H1 (cell line): ENCODE data around the gene COMT. TPM values are rescaled to one million over a fixed set of nuclear protein-coding genes. Genes with fewer than 3 reads are reported as not detected.

Experiments used
- CTCF ChIA-PET: fragments of 300-600 bp; sonication (Branson Sonifier 250); formaldehyde crosslinking; loops from one replicate; lab custom pipeline; 2021; ENCODE audit not compliant: partially characterized antibody; lab: Charles Lee
- POLR2A ChIA-PET: fragments of 300-600 bp; sonication (Branson Sonifier 250); formaldehyde crosslinking; loops from one replicate; lab custom pipeline; 2021; ENCODE audit warnings: inconsistent platforms; ENCODE audit not compliant: partially characterized antibody; lab: Charles Lee
- DNase-seq, 2 experiments: peaks; one replicate each; pipeline versions ENCODE4 v3.0.0 to v3.0.0-alpha.2; 2010 to 2022; ENCODE audit warnings: low spot score in 2 of 2, low read depth in 1 of 2, mixed read lengths in 1 of 2
- FAIRE-seq: peaks from 2 replicates; lab custom pipeline; 2011; peaks lifted over from hg19 to GRCh38; lab: Jason Lieb, UNC
- H2AFZ ChIP-seq: 2 replicates; pipeline ENCODE4 v1.8.1; 2012; ENCODE audit warnings: low read length, inconsistent platforms
- H2AK5ac ChIP-seq: 2 replicates; pipeline ENCODE4 v1.6.1; 2013; ENCODE audit warnings: low read depth, low read length
- H2BK120ac ChIP-seq: replicated peaks from 2 replicates; pipeline ENCODE3; 2013; ENCODE audit warnings: low read depth, low read length, inconsistent platforms
- H2BK12ac ChIP-seq: 2 replicates; pipeline ENCODE4 v1.6.1; 2013; ENCODE audit warnings: low read depth, low read length
- H2BK15ac ChIP-seq: 2 replicates; pipeline ENCODE4 v1.6.1; 2013; ENCODE audit warnings: low read length
- H2BK20ac ChIP-seq: 2 replicates; pipeline ENCODE4 v1.6.1; 2013; ENCODE audit warnings: low read length
- H2BK5ac ChIP-seq: 2 replicates; pipeline ENCODE4 v1.6.1; 2013; ENCODE audit warnings: low read depth, low read length
- H3K14ac ChIP-seq: 2 replicates; pipeline ENCODE4 v1.6.1; 2013; ENCODE audit warnings: inconsistent platforms; ENCODE audit not compliant: insufficient read length
- H3K18ac ChIP-seq: 2 replicates; pipeline ENCODE4 v1.6.1; 2013; ENCODE audit warnings: low read length; ENCODE audit errors: extremely low read depth
- H3K23ac ChIP-seq: 2 replicates; pipeline ENCODE4 v1.6.1; 2013; ENCODE audit warnings: inconsistent platforms; ENCODE audit not compliant: insufficient read length
- H3K23me2 ChIP-seq: 2 replicates; pipeline ENCODE4 v1.6.1; 2013; ENCODE audit warnings: low read depth, low read length
- H3K27ac ChIP-seq: 2 replicates; pipeline ENCODE4 v1.6.1; 2011; ENCODE audit warnings: low read depth, low read length, inconsistent platforms
- H3K27me3 ChIP-seq, 4 experiments: replicated peaks in 1 of 4; 1 replicate in 1 of 4; 2 replicates in 3 of 4; pipeline versions ENCODE4 v1.6.1 to v1.8.1; 2011 to 2013; ENCODE audit warnings: low read length in 3 of 4, mild to moderate bottlenecking in 3 of 4, inconsistent platforms in 2 of 4, mixed read lengths in 2 of 4, moderate library complexity in 1 of 4; ENCODE audit not compliant: control insufficient read depth in 3 of 4, insufficient read depth in 3 of 4; ENCODE audit errors: extremely low read depth in 1 of 4
- H3K36me3 ChIP-seq, 4 experiments: 2 replicates each; pipeline versions ENCODE4 v1.6.1 to v1.8.1; 2011 to 2013; ENCODE audit warnings: mild to moderate bottlenecking in 4 of 4, low read length in 3 of 4, moderate library complexity in 2 of 4, control low read depth in 1 of 4, inconsistent platforms in 1 of 4; ENCODE audit not compliant: insufficient read depth in 4 of 4, control insufficient read depth in 2 of 4
- H3K4ac ChIP-seq: replicated peaks from 2 replicates; pipeline ENCODE3; 2013; ENCODE audit warnings: low read length, low read depth, mixed read lengths, inconsistent platforms; ENCODE audit not compliant: insufficient read length
- H3K4me1 ChIP-seq, 4 experiments: replicated peaks in 1 of 4; 1 replicate in 1 of 4; 2 replicates in 3 of 4; pipeline versions ENCODE4 v1.6.1 to v1.8.1; 2011 to 2013; ENCODE audit warnings: low read length in 3 of 4, inconsistent platforms in 2 of 4, mixed read lengths in 1 of 4; ENCODE audit not compliant: insufficient read depth in 4 of 4, control insufficient read depth in 3 of 4
- H3K4me2 ChIP-seq, 2 experiments: 2 replicates each; pipeline versions ENCODE4 v1.6.1 to v1.8.1; 2011 to 2013; ENCODE audit warnings: low read depth in 2 of 2, low read length in 2 of 2, control low read depth in 1 of 2, inconsistent platforms in 1 of 2, mild to moderate bottlenecking in 1 of 2; ENCODE audit not compliant: insufficient read depth in 1 of 2
- H3K4me3 ChIP-seq, 4 experiments: fragments of 200-600, 300-600 bp in 1 of 4; sonication (generic), shearing (Covaris generic), sonication (Bioruptor Twin) in 1 of 4; 2 replicates each; pipeline versions ENCODE4 v1.5.1 to v1.8.1; 2011 to 2016; ENCODE audit warnings: low read length in 4 of 4, low read depth in 3 of 4, control low read depth in 2 of 4, inconsistent platforms in 2 of 4, mild to moderate bottlenecking in 2 of 4, mixed read lengths in 1 of 4, moderate library complexity in 1 of 4; ENCODE audit not compliant: insufficient read depth in 2 of 4; ENCODE audit errors: extremely low read depth in 1 of 4
- H3K56ac ChIP-seq: replicated peaks from 2 replicates; pipeline ENCODE3; 2013; ENCODE audit warnings: low read depth, mild to moderate bottlenecking, mixed read lengths, low read length, inconsistent platforms; ENCODE audit not compliant: insufficient read length
- H3K79me1 ChIP-seq: 2 replicates; pipeline ENCODE4 v1.6.1; 2013; ENCODE audit warnings: low read depth, low read length, control low read depth
- H3K79me2 ChIP-seq, 2 experiments: 2 replicates each; pipeline versions ENCODE4 v1.6.1 to v1.8.1; 2012 to 2013; ENCODE audit warnings: low read length in 2 of 2, mild to moderate bottlenecking in 2 of 2, inconsistent platforms in 1 of 2; ENCODE audit not compliant: insufficient read depth in 2 of 2, control insufficient read depth in 1 of 2
- H3K9ac ChIP-seq, 4 experiments: replicated peaks in 1 of 4; 1 replicate in 1 of 4; 2 replicates in 3 of 4; pipeline versions ENCODE4 v1.6.1 to v1.8.1; 2011 to 2013; ENCODE audit warnings: low read depth in 3 of 4, low read length in 3 of 4, control low read depth in 2 of 4, mild to moderate bottlenecking in 2 of 4, moderate library complexity in 2 of 4, inconsistent platforms in 1 of 4; ENCODE audit errors: extremely low read depth in 1 of 4
- H3K9me3 ChIP-seq, 2 experiments: 2 replicates each; pipeline versions ENCODE4 v1.6.1 to v1.8.1; 2012 to 2013; ENCODE audit warnings: mild to moderate bottlenecking in 2 of 2, moderate library complexity in 2 of 2, control low read depth in 1 of 2, inconsistent platforms in 1 of 2, low read depth in 1 of 2, low read length in 1 of 2, mixed read lengths in 1 of 2; ENCODE audit not compliant: insufficient read depth in 2 of 2
- H4K20me1 ChIP-seq, 2 experiments: replicated peaks in 1 of 2; 2 replicates each; pipeline versions ENCODE3 to v1.8.1; 2011 to 2013; ENCODE audit warnings: inconsistent platforms in 2 of 2, low read length in 2 of 2, mild to moderate bottlenecking in 1 of 2; ENCODE audit not compliant: insufficient read depth in 2 of 2, control insufficient read depth in 1 of 2
- H4K5ac ChIP-seq: 2 replicates; pipeline ENCODE4 v1.6.1; 2013; ENCODE audit warnings: low read length, low read depth, mixed read lengths, inconsistent platforms; ENCODE audit not compliant: insufficient read length
- H4K8ac ChIP-seq: 2 replicates; pipeline ENCODE4 v1.8.0; 2013; ENCODE audit warnings: mild to moderate bottlenecking, moderate library complexity, low read length, inconsistent platforms; ENCODE audit not compliant: insufficient read depth; ENCODE audit errors: extremely low read depth
- H4K91ac ChIP-seq: replicated peaks from 2 replicates; pipeline ENCODE3; 2013; ENCODE audit warnings: low read length, mixed read lengths, inconsistent platforms; ENCODE audit not compliant: insufficient read length
- ASH2L ChIP-seq: fragments of 200-600, 300-600 bp; sonication (generic); IDR thresholded peaks from one replicate; pipeline ENCODE4 v1.7.1; 2017; ENCODE audit warnings: low read length
- BACH1 ChIP-seq: IDR thresholded peaks from 2 replicates; pipeline ENCODE4 v1.6.1; 2012; ENCODE audit warnings: low read length, improper control_type of control experiment
- BRCA1 ChIP-seq: IDR thresholded peaks from 2 replicates; pipeline ENCODE4 v1.6.1; 2012; ENCODE audit warnings: low read depth, low read length, improper control_type of control experiment
- CTBP2 ChIP-seq: IDR thresholded peaks from 2 replicates; pipeline ENCODE4 v1.7.0; 2011; ENCODE audit warnings: borderline replicate concordance, mild to moderate bottlenecking, moderate library complexity, mixed read lengths, low read length; ENCODE audit not compliant: insufficient read depth, insufficient read length
- EGR1 ChIP-seq: IDR thresholded peaks from 2 replicates; pipeline ENCODE4 v1.6.1; 2011; ENCODE audit warnings: low read depth, low read length, borderline replicate concordance
- JUN ChIP-seq: IDR thresholded peaks from 2 replicates; pipeline ENCODE4 v1.6.1; 2011; ENCODE audit warnings: low read depth, mild to moderate bottlenecking, improper control_type of control experiment, low read length
- NRF1 ChIP-seq: IDR thresholded peaks from 2 replicates; pipeline ENCODE4 v1.6.1; 2011; ENCODE audit warnings: mild to moderate bottlenecking, low read depth, low read length, improper control_type of control experiment
- RBBP5 ChIP-seq: IDR thresholded peaks from 2 replicates; pipeline ENCODE4 v1.7.1; 2012; ENCODE audit warnings: low read depth, mild to moderate bottlenecking, inconsistent platforms, low read length, moderate library complexity, borderline replicate concordance
- RFX5 ChIP-seq: IDR thresholded peaks from 2 replicates; pipeline ENCODE4 v1.6.1; 2011; ENCODE audit warnings: low read depth, low read length, improper control_type of control experiment, borderline replicate concordance
- SP4 ChIP-seq: IDR thresholded peaks from 2 replicates; pipeline ENCODE4 v1.6.1; 2012; ENCODE audit warnings: low read length, inconsistent platforms
- SUZ12 ChIP-seq: fragments of 200-600 bp; sonication (generic); IDR thresholded peaks from 2 replicates; pipeline ENCODE4 v1.6.1; 2012; ENCODE audit warnings: mild to moderate bottlenecking, inconsistent platforms, low read length, moderate library complexity, mixed read lengths
- TEAD4 ChIP-seq: IDR thresholded peaks from 2 replicates; pipeline ENCODE4 v1.6.1; 2012; ENCODE audit warnings: low read depth, low read length, inconsistent platforms, mixed read lengths
- YY1 ChIP-seq: IDR thresholded peaks from 2 replicates; pipeline ENCODE4 v1.6.1; 2011; ENCODE audit warnings: low read depth, mild to moderate bottlenecking, low read length
- WGBS, 2 experiments: shearing (Covaris generic) in 1 of 2; methylation state at CpG; one replicate each; pipeline versions ENCODE4 v1.1.6 to v1.1.7; 2013 to 2015; ENCODE audit warnings: low lambda C conversion rate in 2 of 2, mixed read lengths in 2 of 2, inconsistent platforms in 1 of 2, low coverage in 1 of 2, missing lambda C conversion rate in 1 of 2; ENCODE audit not compliant: insufficient replicate concordance in 2 of 2, insufficient coverage in 1 of 2, insufficient read length in 1 of 2; ENCODE audit errors: extremely low coverage in 1 of 2, missing lambda C conversion rate in 1 of 2; 5-methylcytosine and 5-hydroxymethylcytosine counted together
- polyA plus RNA-seq, 7 experiments: library from polyadenylated mRNA; depleted of rRNA in 3 of 7; stranded (reverse) in 5 of 7; unstranded in 2 of 7; fragments of >200 nt in 5 of 7; fragments of 200-250 nt in 2 of 7; gene quantifications; 1 replicate in 5 of 7; 2 replicates in 1 of 7; 4 replicates in 1 of 7; pipeline versions ENCODE4 v1.2.1 to v1.2.3, GENCODE V29; 2011 to 2013; ENCODE audit warnings: missing spikeins in 2 of 7, mixed read lengths in 2 of 7
- total RNA-seq: library from RNA; stranded (reverse); fragmentation: NEBNext Ultra II Directional; extraction: Animal tissue kit (Norgen Biotek cat#: 25700); gene quantifications from 2 replicates; pipeline ENCODE4 v1.2.1, GENCODE V29; 2021

The COMT gene
- total and polyA plus RNA-seq, 2 of the 8 experiments (the other 6 are each of a cell fraction or from before 2014, with no cell fraction given), result 15.2 to 33.7 TPM

DNA sequence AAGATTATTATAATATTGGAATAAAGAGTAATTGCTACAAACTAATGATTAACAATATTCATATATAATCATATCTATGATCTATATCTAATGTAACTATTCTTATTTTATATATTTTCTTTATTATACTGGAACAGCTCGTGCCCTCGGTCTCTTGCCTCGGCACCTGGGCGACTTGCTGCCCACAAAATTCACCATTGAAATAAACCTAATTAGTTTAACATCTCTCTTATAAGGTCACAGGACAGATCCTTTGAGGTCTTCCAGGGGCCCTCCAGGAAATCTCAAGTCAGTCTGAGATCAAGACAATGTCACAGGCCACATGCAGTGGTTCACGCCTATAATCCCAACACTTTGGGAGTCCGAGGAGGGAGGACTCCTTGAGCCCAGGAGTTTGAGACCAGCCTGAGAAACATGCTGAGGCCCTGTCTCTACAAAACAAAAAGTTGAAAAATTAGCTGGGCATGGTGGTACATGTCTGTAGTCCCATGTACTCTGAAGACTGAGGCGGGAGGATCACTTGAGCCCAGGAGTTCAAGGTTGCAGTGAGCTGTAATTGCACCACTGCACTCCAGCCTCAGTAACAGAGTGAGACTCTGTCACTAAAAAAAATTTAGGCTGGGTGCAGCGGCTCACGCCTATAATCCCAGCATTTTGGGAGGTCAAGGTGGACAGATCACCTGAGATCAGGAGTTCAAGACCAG lies 6.6 kb downstream of the COMT start:
- Histone ChIP-seq H3K23ac (no peak overlapping the region), H3K4me1 (peaks cover 0 to 1% (median under 1%) of the 10 kb centered on the region in 4 experiments; a peak in 3 of 7 replicates), H2AFZ (no peak overlapping the region), H4K8ac (no peak overlapping the region), H4K20me1 (no peaks in the 10 kb centered on the region), H3K4ac (no peak overlapping the region), H3K79me1 (no peaks in the 10 kb centered on the region), H3K36me3 (no peaks in the 10 kb centered on the region), H2BK12ac (no peak overlapping the region), H3K23me2 (no peaks in the 10 kb centered on the region), H2BK15ac (no peak overlapping the region), H3K56ac (no peak overlapping the region), H2BK120ac (no peak overlapping the region), H3K79me2 (no peaks in the 10 kb centered on the region), H2BK20ac (no peak overlapping the region), H3K4me2 (no peak overlapping the region), H3K27me3 (no peaks in the 10 kb centered on the region; a peak in 1 of 7 replicates), H3K9me3 (no peaks in the 10 kb centered on the region), H2BK5ac (no peak overlapping the region), H4K5ac (no peak overlapping the region), H3K27ac (no peak overlapping the region), H3K14ac (no peak overlapping the region), H3K9ac (no peak overlapping the region), H2AK5ac (no peak overlapping the region), H4K91ac (no peak overlapping the region), H3K18ac (no peak overlapping the region), H3K4me3 (no peak overlapping the region)
- DNase-seq (no peak), FAIRE-seq (no peak)
- WGBS, 2 experiments, result 91% methylated on average over 9 of the region's 9 CpGs; no CpG with 5 or more reads in 1 of the 2 experiments
- CTCF ChIA-PET, result interaction anchor here (0.6 to 3.8 kb wide), 32 partner anchors 9 to 224 kb away, joined by 3 to 34 read pairs (median 5); partner anchors contain the start of gene GP1BB
- POLR2A ChIA-PET, result interaction anchor here (0.6 to 1.2 kb wide), 2 partner anchors 11 to 63 kb away, joined by 3 to 4 read pairs; no protein-coding TSS in a partner anchor
- no peak for TF ChIP-seq SUZ12
- no peak for TF ChIP-seq RBBP5
- no peak for TF ChIP-seq TEAD4
- TF ChIP-seq RFX5, result no peak
- no peak for TF ChIP-seq CTBP2
- no peak for TF ChIP-seq JUN
- no peak for TF ChIP-seq NRF1
- no peak for TF ChIP-seq ASH2L
- no peak for TF ChIP-seq EGR1
- no peak for TF ChIP-seq BACH1
- no peak for TF ChIP-seq YY1
- TF ChIP-seq SP4, result no peak
- TF ChIP-seq BRCA1, result no peak
